HepG2 (cell line): ENCODE data around the gene GRB7. TPM values are rescaled to one million over a fixed set of nuclear protein-coding genes. Genes with fewer than 3 reads are reported as not detected.

Source experiments
- AGO1 ChIP-seq: fragments of 200-400 bp; formaldehyde crosslinking; IDR thresholded peaks from 2 replicates; pipeline ENCODE4 v1.6.1; 2017; ENCODE audit warnings: mild to moderate bottlenecking, low read depth, low read length, moderate library complexity; ENCODE audit not compliant: poor library complexity, severe bottlenecking
- ARHGAP35 ChIP-seq: sonication (generic); formaldehyde crosslinking; IDR thresholded peaks from 2 replicates; pipeline ENCODE4 v1.9.0; 2022; ENCODE audit warnings: mild to moderate bottlenecking, inconsistent platforms, moderate library complexity, missing genetic modification reagents, borderline replicate concordance
- CAMTA2 ChIP-seq: sonication (generic); formaldehyde crosslinking; IDR thresholded peaks from 2 replicates; pipeline ENCODE4 v1.4.0; 2020; ENCODE audit warnings: mild to moderate bottlenecking, missing genetic modification reagents, borderline replicate concordance
- CBX2 ChIP-seq, 2 experiments: fragments of 200-600 bp in 1 of 2; sonication (generic); formaldehyde crosslinking in 1 of 2; IDR thresholded peaks; 2 replicates each; pipeline versions ENCODE4 v1.7.0 to v1.8.1; 2018 to 2022; ENCODE audit warnings: low read depth in 2 of 2, low read length in 1 of 2, mild to moderate bottlenecking in 1 of 2, missing genetic modification reagents in 1 of 2
- CHCHD3 ChIP-seq: sonication (generic); formaldehyde crosslinking; IDR thresholded peaks from 2 replicates; pipeline ENCODE4 v1.8.0; 2022; ENCODE audit warnings: mild to moderate bottlenecking, missing genetic modification reagents, moderate library complexity
- HNRNPK ChIP-seq: fragments of 200-400 bp; formaldehyde crosslinking; IDR thresholded peaks from 2 replicates; pipeline ENCODE4 v1.6.1; 2018; ENCODE audit warnings: low read length, low read depth, moderate library complexity, mild to moderate bottlenecking; ENCODE audit not compliant: poor library complexity, severe bottlenecking
- IRX3 ChIP-seq: sonication (generic); formaldehyde crosslinking; IDR thresholded peaks from 2 replicates; pipeline ENCODE4 v1.8.1; 2023; ENCODE audit warnings: mild to moderate bottlenecking, low read depth, missing genetic modification reagents, borderline replicate concordance
- KLF6 ChIP-seq: IDR thresholded peaks from 2 replicates; pipeline ENCODE4 v1.8.0; 2016; ENCODE audit warnings: missing biosample characterization, missing genetic modification reagents
- MNT ChIP-seq: fragments of 450-650 bp; IDR thresholded peaks from 2 replicates; pipeline ENCODE4 v1.6.1; 2016
- MYNN ChIP-seq: sonication (generic); formaldehyde crosslinking; IDR thresholded peaks from 2 replicates; pipeline ENCODE4 v1.4.0; 2020; ENCODE audit warnings: mild to moderate bottlenecking, low read depth, missing genetic modification reagents
- NCOA5 ChIP-seq: sonication (generic); formaldehyde crosslinking; IDR thresholded peaks from 2 replicates; pipeline ENCODE4 v1.4.0; 2020; ENCODE audit warnings: missing genetic modification reagents
- NFIB ChIP-seq: sonication (generic); formaldehyde crosslinking; IDR thresholded peaks from 2 replicates; pipeline ENCODE4 v1.9.0; 2021; ENCODE audit warnings: missing genetic modification reagents, mild to moderate bottlenecking, borderline replicate concordance
- RFXANK ChIP-seq: IDR thresholded peaks from 2 replicates; pipeline ENCODE4 v1.6.1; 2016
- TFE3 ChIP-seq: IDR thresholded peaks from 2 replicates; pipeline ENCODE4 v1.6.1; 2016
- ZKSCAN5 ChIP-seq: sonication (generic); formaldehyde crosslinking; IDR thresholded peaks from 2 replicates; pipeline ENCODE4 v1.5.1; 2020; ENCODE audit warnings: mild to moderate bottlenecking, missing genetic modification reagents
- ZNF124 ChIP-seq: sonication (generic); formaldehyde crosslinking; IDR thresholded peaks from 2 replicates; pipeline ENCODE4 v1.4.0; 2020; ENCODE audit warnings: missing genetic modification reagents
- ZNF230 ChIP-seq: sonication (generic); formaldehyde crosslinking; IDR thresholded peaks from 2 replicates; pipeline ENCODE4 v1.4.0; 2020; ENCODE audit warnings: mild to moderate bottlenecking, missing genetic modification reagents
- ZNF44 ChIP-seq: sonication (generic); formaldehyde crosslinking; IDR thresholded peaks from 2 replicates; pipeline ENCODE4 v1.5.1; 2020; ENCODE audit warnings: mild to moderate bottlenecking, missing genetic modification reagents
- ZNF781 ChIP-seq: sonication (generic); formaldehyde crosslinking; IDR thresholded peaks from 2 replicates; pipeline ENCODE4 v1.5.1; 2020; ENCODE audit warnings: borderline replicate concordance, mild to moderate bottlenecking, missing genetic modification reagents; ENCODE audit errors: not compliant biosample characterization
- polyA plus RNA-seq, 8 experiments: library from polyadenylated mRNA; depleted of rRNA in 3 of 8; stranded (reverse) in 7 of 8; unstranded in 1 of 8; fragments of >200 nt; fragmentation: Illumina TruSeq in 4 of 8; extraction: Trizol in 4 of 8; gene quantifications; 2 replicates each; pipeline versions ENCODE4 v1.2.1 to v1.2.3, GENCODE V29; 2011 to 2016; ENCODE audit warnings: low read depth in 4 of 8, missing spikeins in 1 of 8, mixed read lengths in 1 of 8; ENCODE audit not compliant: insufficient read depth in 1 of 8
- total RNA-seq, 5 experiments: library from RNA; depleted of rRNA; stranded (reverse); fragments of >200 nt; fragmentation: Illumina TruSeq; extraction: Trizol; gene quantifications; 2 replicates each; pipeline ENCODE4 v1.2.3, GENCODE V29; 2016; ENCODE audit warnings: low read depth in 1 of 5
- TF ChIP-seq, protein P1 (sequence below): IDR thresholded peaks from 2 replicates; pipeline ENCODE4 v1.6.1; 2016; ENCODE audit warnings: low read depth, missing genetic modification reagents, missing compliant biosample characterization
- TF ChIP-seq, protein P2 (sequence below): IDR thresholded peaks from 2 replicates; pipeline ENCODE4 v1.6.1; 2016; ENCODE audit warnings: missing compliant biosample characterization, missing genetic modification reagents, borderline replicate concordance

The GRB7 gene
- total and polyA plus RNA-seq, 2 of the 13 experiments (the other 11 are each of a cell fraction or from before 2014, with no cell fraction given) = 60.2 to 77.7 TPM

DNA sequence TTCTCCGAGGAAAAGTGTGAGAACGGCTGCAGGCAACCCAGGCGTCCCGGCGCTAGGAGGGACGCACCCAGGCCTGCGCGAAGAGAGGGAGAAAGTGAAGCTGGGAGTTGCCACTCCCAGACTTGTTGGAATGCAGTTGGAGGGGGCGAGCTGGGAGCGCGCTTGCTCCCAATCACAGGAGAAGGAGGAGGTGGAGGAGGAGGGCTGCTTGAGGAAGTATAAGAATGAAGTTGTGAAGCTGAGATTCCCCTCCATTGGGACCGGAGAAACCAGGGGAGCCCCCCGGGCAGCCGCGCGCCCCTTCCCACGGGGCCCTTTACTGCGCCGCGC lies 38.0 kb upstream of the GRB7 start, which contains the start of gene ERBB2 (continued):
- TF ChIP-seq, protein P1, sequence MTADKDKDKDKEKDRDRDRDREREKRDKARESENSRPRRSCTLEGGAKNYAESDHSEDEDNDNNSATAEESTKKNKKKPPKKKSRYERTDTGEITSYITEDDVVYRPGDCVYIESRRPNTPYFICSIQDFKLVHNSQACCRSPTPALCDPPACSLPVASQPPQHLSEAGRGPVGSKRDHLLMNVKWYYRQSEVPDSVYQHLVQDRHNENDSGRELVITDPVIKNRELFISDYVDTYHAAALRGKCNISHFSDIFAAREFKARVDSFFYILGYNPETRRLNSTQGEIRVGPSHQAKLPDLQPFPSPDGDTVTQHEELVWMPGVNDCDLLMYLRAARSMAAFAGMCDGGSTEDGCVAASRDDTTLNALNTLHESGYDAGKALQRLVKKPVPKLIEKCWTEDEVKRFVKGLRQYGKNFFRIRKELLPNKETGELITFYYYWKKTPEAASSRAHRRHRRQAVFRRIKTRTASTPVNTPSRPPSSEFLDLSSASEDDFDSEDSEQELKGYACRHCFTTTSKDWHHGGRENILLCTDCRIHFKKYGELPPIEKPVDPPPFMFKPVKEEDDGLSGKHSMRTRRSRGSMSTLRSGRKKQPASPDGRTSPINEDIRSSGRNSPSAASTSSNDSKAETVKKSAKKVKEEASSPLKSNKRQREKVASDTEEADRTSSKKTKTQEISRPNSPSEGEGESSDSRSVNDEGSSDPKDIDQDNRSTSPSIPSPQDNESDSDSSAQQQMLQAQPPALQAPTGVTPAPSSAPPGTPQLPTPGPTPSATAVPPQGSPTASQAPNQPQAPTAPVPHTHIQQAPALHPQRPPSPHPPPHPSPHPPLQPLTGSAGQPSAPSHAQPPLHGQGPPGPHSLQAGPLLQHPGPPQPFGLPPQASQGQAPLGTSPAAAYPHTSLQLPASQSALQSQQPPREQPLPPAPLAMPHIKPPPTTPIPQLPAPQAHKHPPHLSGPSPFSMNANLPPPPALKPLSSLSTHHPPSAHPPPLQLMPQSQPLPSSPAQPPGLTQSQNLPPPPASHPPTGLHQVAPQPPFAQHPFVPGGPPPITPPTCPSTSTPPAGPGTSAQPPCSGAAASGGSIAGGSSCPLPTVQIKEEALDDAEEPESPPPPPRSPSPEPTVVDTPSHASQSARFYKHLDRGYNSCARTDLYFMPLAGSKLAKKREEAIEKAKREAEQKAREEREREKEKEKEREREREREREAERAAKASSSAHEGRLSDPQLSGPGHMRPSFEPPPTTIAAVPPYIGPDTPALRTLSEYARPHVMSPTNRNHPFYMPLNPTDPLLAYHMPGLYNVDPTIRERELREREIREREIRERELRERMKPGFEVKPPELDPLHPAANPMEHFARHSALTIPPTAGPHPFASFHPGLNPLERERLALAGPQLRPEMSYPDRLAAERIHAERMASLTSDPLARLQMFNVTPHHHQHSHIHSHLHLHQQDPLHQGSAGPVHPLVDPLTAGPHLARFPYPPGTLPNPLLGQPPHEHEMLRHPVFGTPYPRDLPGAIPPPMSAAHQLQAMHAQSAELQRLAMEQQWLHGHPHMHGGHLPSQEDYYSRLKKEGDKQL (CRISPR knock-in tag) = no peak
- TF ChIP-seq ZNF44 (CRISPR knock-in tag) = no peak
- TF ChIP-seq ZKSCAN5 (CRISPR knock-in tag) = no peak
- no peak for TF ChIP-seq IRX3 (CRISPR knock-in tag)
- TF ChIP-seq ARHGAP35 (CRISPR knock-in tag) = no peak
- no peak for TF ChIP-seq ZNF230 (CRISPR knock-in tag)
- no peak for TF ChIP-seq CBX2 (IDR thresholded peaks at IDR 0.05; ENCODE audit: low read depth, low read length)
- no peak for TF ChIP-seq CBX2 (CRISPR knock-in tag; IDR thresholded peaks at IDR 0.05; ENCODE audit: low read depth)
- TF ChIP-seq TFE3 (CRISPR knock-in tag) = 0 out of 2 replicates have a peak, but pooled peaks have one; percentile 20
- TF ChIP-seq ZNF781 (CRISPR knock-in tag) = no peak
- TF ChIP-seq ZNF124 (CRISPR knock-in tag) = no peak
- no peak for TF ChIP-seq NFIB
- TF ChIP-seq MYNN = no peak
- TF ChIP-seq CHCHD3 (CRISPR knock-in tag) = no peak
- TF ChIP-seq KLF6 = peak; percentile 60; the same call in 1 of the 2 replicates
- TF ChIP-seq CAMTA2 = no peak
- TF ChIP-seq MNT = no peak
- TF ChIP-seq, protein P2, sequence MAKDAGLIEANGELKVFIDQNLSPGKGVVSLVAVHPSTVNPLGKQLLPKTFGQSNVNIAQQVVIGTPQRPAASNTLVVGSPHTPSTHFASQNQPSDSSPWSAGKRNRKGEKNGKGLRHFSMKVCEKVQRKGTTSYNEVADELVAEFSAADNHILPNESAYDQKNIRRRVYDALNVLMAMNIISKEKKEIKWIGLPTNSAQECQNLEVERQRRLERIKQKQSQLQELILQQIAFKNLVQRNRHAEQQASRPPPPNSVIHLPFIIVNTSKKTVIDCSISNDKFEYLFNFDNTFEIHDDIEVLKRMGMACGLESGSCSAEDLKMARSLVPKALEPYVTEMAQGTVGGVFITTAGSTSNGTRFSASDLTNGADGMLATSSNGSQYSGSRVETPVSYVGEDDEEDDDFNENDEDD (CRISPR knock-in tag) = no peak
- no peak for TF ChIP-seq NCOA5
- TF ChIP-seq HNRNPK = no peak
- TF ChIP-seq RFXANK (CRISPR knock-in tag) = no peak
- no peak for TF ChIP-seq AGO1
